ENCODE measurements around the gene ENO4. TPM values are rescaled to one million over a fixed set of nuclear protein-coding genes. Genes with fewer than 3 reads are reported as not detected.

The ENO4 gene
- total RNA-seq, 2 donors from 2014 or later, result 0.27 to 0.91 TPM

DNA sequence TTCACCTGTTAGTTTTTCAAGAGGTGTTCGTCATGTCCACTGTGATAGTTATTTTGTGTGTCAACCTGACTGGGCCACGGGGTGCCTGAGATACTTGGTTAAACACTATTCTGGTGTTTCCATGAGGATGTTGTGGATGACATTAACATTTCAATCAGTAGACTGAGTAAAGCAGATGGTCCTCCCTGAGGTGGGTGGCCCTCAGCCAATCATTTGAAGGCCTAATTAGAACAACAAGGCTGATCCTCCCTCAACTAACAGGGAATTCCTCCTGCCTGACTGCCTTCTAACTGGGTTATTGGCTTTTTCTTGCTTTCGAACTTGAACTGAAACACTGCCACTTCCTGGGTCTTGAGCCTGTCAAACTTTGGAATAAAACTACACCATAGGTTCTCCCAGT, 75.8 kb downstream of the ENO4 start:
- WGBS, result 98% methylated on average over 3 of the region's 3 CpGs
- no peak overlapping the region for H3K27ac ChIP-seq
- intact Hi-C loops (cut with DNase I), result no loop called here
- H3K9me3 ChIP-seq, result no peaks in the 10 kb centered on the region
- no peaks in the 10 kb centered on the region for H3K36me3 ChIP-seq
- H3K4me1 ChIP-seq (replicated peaks), result no peaks in the 10 kb centered on the region
- H3K4me3 ChIP-seq, result no peak overlapping the region
- TF ChIP-seq, protein P1, sequence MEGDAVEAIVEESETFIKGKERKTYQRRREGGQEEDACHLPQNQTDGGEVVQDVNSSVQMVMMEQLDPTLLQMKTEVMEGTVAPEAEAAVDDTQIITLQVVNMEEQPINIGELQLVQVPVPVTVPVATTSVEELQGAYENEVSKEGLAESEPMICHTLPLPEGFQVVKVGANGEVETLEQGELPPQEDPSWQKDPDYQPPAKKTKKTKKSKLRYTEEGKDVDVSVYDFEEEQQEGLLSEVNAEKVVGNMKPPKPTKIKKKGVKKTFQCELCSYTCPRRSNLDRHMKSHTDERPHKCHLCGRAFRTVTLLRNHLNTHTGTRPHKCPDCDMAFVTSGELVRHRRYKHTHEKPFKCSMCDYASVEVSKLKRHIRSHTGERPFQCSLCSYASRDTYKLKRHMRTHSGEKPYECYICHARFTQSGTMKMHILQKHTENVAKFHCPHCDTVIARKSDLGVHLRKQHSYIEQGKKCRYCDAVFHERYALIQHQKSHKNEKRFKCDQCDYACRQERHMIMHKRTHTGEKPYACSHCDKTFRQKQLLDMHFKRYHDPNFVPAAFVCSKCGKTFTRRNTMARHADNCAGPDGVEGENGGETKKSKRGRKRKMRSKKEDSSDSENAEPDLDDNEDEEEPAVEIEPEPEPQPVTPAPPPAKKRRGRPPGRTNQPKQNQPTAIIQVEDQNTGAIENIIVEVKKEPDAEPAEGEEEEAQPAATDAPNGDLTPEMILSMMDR (IDR thresholded peaks at IDR 0.05), result no peak
- TF ChIP-seq POLR2A (IDR thresholded peaks at IDR 0.05) (no peak), POLR2AphosphoS5 (IDR thresholded peaks at IDR 0.05) (no peak)
- DNase-seq (ENCODE audit: low spot score), result no peak
- no peaks in the 10 kb centered on the region for H3K27me3 ChIP-seq (replicated peaks; ENCODE audit: insufficient read depth)

- TF ChIP-seq POLR2A (IDR thresholded peaks at IDR 0.05) (no peak), POLR2AphosphoS5 (IDR thresholded peaks at IDR 0.05) (no peak)
- TF ChIP-seq, protein P1 (IDR thresholded peaks at IDR 0.05), result no peak
- Histone ChIP-seq H3K27ac (no peak overlapping the region), H3K27me3 (replicated peaks; ENCODE audit: insufficient read depth) (no peaks in the 10 kb centered on the region), H3K4me3 (no peak overlapping the region), H3K9me3 (no peaks in the 10 kb centered on the region), H3K36me3 (no peaks in the 10 kb centered on the region), H3K4me1 (replicated peaks) (no peaks in the 10 kb centered on the region)
- intact Hi-C loops (cut with DNase I), result no loop called here
- WGBS, result 95% methylated on average over 3 of the region's 3 CpGs
- DNase-seq (ENCODE audit: low spot score), result no peak
Measured at GRCh38 chr10:116926426-116926825, 77.1 kb downstream of the ENO4 start.

- Histone ChIP-seq H3K9me3 (no peaks in the 10 kb centered on the region), H3K36me3 (no peaks in the 10 kb centered on the region), H3K27ac (no peak overlapping the region), H3K4me3 (no peak overlapping the region), H3K4me1 (replicated peaks) (no peaks in the 10 kb centered on the region), H3K27me3 (replicated peaks; ENCODE audit: insufficient read depth) (no peaks in the 10 kb centered on the region)
- 90% methylated on average over 6 of the region's 6 CpGs for WGBS
- no peak for TF ChIP-seq POLR2AphosphoS5 (IDR thresholded peaks at IDR 0.05)
- no peak for TF ChIP-seq POLR2A (IDR thresholded peaks at IDR 0.05)
- TF ChIP-seq, protein P1 (IDR thresholded peaks at IDR 0.05), result no peak
- no peak for DNase-seq (ENCODE audit: low spot score)
- intact Hi-C loops (cut with DNase I), result no loop called here
Measured at GRCh38 chr10:116931806-116932205, 82.5 kb downstream of the ENO4 start.

Other genes starting within 250 kb of the ENO4 start
- not detected for gene PNLIPRP2, start 228.5 kb upstream of the ENO4 start, total RNA-seq
- gene HSPA12A, start 106.9 kb upstream of the ENO4 start, total RNA-seq, result 10 to 100 TPM in 1 of 2 donors, 1 to 10 TPM in 1; 5.7 to 19.4 TPM
- 10 to 100 TPM; 19.7 to 45.8 TPM for gene SHTN1, start 155.7 kb downstream of the ENO4 start, total RNA-seq

Data from prostate gland (tissue), 2 donors.